Esophagus muscularis mucosa (tissue), 4 donors: ENCODE results near the gene RNF157.

ENCODE experiments used
- CTCF ChIP-seq, 3 experiments: fragments of 200-600 bp in 2 of 3; fragments of 450-650 bp in 1 of 3; sonication (generic) in 2 of 3; IDR thresholded peaks; one replicate each; pipeline ENCODE4 v1.5.1; 2017 to 2019; ENCODE audit warnings: antibody characterized with exemption in 3 of 3, mild to moderate bottlenecking in 2 of 3, moderate library complexity in 1 of 3
- EP300 ChIP-seq: sonication (generic); formaldehyde crosslinking; IDR thresholded peaks from one replicate; pipeline ENCODE4 v1.6.1; 2017; ENCODE audit warnings: antibody characterized with exemption
- POLR2A ChIP-seq: fragments of 450-650 bp; IDR thresholded peaks from one replicate; pipeline ENCODE4 v1.6.1; 2017; ENCODE audit warnings: antibody characterized with exemption, moderate library complexity, mild to moderate bottlenecking, low read depth
- POLR2AphosphoS5 ChIP-seq, 2 donors: sonication (generic); formaldehyde crosslinking; IDR thresholded peaks; one replicate each; pipeline ENCODE4 v1.6.1; 2017; ENCODE audit warnings: antibody characterized with exemption in 2 of 2

GRCh38 chr17:76092526-76093413 is 147.5 kb downstream of the RNF157 start:
- TF ChIP-seq CTCF (IDR thresholded peaks at IDR 0.05) (no peak), POLR2A (no peak), POLR2AphosphoS5 (IDR thresholded peaks at IDR 0.05) (no peak), EP300 (no peak)
